Bone marrow (tissue), 2 donors: ENCODE data around the gene STX4.
A peak's percentile ranks its signal among the peaks of the same experiment; 100 is the strongest.

Experiments
- DNase-seq, 2 donors: peaks; one replicate each; lab custom pipeline; 2025; lab: John Stamatoyannopoulos, UW

STX4 gene

DNA sequence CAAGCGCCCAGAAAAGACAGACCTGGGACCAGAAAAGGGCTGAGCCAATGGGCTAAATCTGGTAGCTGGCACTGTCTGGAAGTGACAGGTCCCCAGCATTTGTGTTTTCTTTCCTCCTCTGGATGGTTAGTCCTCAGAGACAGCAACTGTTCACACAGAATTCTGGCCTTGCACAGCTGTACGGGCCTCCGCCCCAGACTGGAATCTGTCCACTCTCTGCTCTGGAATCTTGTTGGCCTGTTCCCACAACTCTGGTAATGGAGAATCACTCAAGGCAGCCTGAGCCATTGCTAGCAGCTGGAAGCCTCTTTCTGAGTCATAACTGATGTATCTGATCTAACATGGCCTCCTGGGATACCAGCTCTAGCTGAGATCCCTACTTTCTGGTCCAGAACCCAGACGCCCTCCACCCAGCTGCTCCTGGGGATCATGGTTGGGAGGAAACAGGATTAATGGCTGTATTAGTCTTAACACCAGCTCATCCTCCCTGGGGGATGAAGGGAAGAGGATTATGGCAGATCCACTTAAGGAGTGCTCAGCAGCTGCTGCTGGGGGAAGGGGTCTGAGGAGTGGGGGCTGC lies 31.6 kb downstream of the STX4 start:
- DNase-seq, result no peak

DNA sequence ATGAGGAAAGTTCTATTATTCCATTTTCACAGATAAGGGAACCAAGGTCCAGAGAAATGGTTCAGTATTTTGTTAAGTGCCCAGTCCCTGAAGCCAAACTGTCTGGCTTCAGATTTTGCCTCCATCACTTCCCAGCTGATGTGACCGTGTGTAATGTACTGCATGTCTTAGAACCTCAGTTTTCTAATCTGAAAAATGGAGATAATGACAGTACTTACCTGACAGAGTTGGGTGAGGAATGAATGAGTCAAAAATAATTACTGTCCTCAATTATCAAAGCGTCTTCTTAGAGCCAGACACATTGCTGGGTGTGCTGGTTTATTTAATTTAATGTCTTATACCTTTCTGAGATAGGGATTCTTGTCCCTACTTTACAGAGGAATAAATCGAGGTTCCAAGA lies 34.0 kb downstream of the STX4 start:
- no peak for DNase-seq

DNA sequence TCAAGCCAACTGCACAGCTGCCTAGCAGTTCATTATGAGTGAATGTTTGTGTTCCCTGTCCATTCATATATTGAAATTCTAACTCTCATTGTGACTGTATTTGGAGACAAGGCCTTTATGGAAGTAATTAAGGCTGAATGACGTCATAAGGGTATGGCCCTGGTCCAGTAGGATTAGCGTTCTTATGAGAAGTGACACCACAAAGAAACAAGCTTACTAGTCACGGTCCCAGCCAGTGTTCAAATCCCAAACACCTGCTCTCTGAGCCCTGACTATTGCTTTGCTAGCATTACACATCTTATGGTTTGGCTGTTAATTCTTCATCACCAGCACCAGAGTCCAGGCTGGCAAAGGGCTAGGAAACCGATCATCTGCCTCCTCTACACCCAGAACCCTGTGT lies 38.5 kb downstream of the STX4 start:
- no peak for DNase-seq

DNA sequence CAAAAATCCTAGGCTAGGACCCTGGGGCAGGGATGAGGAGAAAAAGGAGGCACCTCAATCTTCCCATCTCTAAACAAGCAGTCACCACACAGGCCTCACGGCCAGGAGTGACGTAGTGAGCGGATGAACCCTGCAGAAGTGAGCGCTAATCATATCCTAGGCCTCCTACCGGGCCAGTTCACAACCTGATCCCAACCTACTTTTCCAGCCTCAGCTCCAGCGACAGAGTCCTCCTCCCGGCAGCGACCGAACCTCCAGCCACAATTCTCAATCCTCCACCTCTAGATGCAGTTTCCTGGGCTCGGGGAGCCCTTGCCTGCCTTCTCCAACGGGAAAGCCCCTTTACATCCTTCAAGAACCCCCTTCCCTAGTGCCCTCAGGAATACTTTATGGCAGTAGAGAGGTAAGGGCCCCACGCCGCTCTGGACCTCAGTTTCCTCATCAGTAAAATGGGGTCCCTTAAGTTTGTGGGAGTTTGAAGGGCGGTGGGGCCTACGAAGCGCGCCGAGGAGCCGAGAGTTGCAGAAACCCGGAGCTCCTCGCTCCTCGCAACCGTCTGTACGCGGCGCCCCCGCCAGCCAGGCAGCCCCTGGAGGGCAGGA lies 39.3 kb downstream of the STX4 start:
- peak in 1 of 2 donors; percentile 73 for DNase-seq

DNA sequence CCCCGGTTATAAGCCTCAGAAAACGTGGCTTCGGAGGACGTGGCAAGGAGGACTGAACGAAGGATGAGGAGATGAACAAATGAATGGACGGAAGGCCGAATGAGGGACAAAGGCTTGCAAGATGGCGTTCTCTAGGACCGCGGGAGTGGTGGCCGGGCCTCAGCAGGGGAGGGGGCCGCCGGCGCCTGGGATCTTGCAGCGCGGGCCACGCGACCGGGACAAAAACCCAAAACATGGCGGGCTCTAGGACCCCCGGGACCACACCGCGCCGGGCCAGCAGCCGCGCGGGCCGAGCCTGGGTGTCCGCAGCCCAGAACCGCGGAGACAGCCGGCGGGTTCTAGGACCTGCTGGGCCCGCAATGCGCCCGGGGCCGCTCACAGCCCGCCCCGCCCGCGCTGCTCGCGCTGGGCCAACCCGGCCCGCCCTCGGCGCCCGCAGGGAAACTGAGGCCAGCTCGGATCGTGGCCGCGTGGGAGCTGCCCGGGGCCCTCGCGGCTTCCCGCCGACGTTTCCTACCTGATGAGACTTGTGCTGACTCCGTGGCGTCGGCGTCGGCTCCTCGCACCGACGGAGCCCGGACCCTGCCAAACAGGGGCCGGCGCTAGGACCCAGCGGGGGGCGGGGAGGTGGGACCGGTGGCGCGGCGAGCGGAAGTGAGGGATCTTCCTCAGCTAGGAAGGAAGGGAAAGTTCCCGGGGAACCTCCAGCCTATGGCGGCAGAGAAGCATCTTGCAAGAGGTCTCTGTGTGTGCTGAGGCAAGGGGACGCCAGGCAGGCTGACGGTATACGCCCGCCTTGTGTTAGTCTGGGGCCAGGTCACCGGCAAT lies 40.0 kb downstream of the STX4 start:
- peak; percentile 67 to 88 for DNase-seq

DNA sequence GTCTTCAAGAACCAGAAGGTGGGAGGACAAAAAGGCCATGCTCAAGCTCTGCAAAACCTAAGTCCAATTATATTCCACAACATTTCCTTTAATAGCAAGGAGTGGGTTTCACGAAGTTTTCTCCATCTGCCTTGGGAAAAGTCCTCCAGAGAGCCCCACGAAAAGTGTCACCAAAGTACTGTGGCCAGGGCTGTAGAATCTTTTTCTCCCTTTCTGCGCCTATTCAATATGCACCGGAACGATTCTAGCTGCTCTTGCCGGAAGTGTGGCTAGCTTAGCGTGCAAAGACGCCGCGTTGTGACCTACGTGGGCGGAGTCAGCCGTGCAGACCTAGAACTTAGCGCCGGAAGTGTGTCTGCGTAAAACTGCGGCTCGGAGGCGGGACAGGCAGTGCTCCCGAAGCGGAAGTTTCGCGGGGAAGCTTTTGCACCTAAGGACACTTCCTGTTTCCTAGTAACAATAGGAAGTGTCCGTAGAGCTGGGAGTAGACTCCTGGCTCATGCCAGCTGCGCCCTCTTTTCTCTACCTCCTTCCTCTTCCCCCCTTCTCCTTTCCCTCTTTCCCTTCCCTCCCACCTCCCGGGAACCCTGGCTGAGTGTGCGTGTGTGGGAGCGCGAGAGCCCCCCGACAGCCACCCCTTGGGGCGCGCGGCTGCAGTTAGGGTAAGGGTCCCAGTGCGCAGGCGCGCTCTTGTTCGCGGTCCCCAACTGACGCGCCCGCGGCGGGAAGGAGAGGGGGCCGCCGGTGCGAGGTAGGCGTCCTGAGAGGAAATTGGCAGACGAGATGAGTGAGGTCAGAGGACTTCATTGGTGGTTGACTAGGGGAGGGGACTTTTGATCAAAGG lies 40.8 kb downstream of the STX4 start, which contains the start of the genes ZNF646 and ZNF668:
Gene ZNF646, plus strand, starts transcription at position 453 of the 844 bp plus-strand sequence. CDS start 1,903 bp downstream, outside the sequence.
Gene ZNF668, minus strand, starts transcription at position 271 of the 844 bp plus-strand sequence. CDS start 9,781 bp downstream, outside the sequence.
- DNase-seq, result peak; percentile 86 to 99

DNA sequence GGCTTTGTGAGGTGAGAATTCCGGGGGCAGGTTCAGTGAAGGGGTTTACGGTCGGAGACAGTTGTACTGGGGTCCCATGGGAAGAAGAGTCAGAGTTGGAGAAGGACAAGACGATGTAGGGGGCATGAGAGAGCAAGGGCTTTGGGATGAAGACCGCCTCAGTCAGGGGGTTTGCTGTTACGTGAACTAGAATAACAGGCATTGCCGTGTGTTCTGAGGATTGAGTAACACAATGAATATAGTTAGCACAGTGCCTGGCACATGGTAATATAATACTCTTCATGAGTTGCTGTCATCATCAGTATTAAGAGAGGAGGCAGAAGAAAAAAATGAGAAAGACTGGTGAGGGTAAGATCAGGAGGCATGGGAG lies 41.4 kb downstream of the STX4 start:
- no peak for DNase-seq

DNA sequence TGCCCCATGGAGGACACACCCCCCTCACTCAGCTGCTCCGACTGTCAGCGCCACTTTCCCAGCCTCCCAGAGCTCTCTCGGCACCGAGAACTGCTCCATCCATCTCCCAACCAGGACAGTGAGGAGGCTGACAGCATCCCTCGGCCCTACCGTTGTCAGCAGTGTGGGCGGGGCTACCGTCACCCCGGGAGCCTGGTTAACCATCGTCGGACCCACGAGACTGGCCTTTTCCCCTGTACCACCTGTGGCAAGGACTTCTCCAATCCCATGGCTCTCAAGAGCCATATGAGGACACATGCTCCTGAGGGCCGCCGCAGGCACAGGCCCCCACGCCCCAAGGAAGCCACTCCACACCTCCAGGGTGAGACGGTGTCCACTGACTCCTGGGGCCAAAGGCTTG lies 43.0 kb downstream of the STX4 start:
- no peak for DNase-seq

DNA sequence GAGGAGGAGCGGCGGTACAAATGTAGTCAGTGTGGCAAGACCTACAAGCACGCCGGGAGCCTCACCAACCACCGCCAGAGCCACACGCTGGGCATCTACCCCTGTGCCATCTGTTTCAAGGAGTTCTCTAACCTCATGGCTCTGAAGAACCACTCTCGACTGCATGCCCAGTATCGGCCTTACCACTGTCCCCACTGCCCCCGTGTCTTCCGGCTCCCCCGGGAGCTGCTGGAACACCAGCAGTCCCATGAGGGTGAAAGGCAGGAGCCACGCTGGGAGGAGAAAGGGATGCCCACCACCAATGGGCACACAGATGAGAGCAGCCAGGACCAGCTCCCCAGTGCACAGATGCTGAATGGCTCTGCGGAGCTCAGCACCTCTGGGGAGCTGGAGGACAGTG lies 43.7 kb downstream of the STX4 start:
- no peak for DNase-seq

DNA sequence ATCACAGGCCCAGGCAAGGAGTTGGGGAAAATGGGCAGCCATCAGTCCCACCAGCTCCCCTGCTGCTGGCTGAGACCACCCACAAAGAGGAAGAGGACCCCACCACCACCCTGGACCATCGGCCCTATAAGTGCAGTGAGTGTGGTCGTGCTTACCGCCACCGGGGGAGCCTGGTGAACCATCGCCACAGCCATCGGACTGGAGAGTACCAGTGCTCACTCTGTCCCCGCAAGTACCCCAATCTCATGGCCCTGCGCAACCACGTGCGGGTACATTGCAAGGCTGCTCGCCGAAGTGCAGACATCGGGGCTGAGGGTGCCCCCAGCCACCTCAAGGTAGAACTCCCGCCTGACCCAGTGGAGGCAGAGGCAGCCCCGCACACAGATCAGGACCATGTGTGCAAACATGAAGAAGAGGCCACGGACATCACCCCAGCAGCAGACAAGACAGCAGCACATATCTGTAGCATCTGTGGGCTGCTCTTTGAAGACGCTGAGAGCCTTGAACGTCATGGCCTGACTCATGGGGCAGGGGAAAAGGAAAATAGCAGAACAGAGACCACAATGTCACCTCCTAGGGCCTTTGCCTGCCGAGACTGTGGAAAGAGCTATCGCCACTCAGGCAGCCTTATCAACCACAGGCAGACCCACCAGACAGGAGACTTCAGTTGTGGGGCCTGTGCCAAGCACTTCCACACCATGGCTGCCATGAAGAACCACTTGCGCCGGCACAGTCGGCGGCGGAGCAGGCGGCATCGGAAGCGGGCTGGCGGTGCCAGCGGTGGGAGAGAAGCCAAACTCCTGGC lies 44.4 kb downstream of the STX4 start:
- no peak for DNase-seq

DNA sequence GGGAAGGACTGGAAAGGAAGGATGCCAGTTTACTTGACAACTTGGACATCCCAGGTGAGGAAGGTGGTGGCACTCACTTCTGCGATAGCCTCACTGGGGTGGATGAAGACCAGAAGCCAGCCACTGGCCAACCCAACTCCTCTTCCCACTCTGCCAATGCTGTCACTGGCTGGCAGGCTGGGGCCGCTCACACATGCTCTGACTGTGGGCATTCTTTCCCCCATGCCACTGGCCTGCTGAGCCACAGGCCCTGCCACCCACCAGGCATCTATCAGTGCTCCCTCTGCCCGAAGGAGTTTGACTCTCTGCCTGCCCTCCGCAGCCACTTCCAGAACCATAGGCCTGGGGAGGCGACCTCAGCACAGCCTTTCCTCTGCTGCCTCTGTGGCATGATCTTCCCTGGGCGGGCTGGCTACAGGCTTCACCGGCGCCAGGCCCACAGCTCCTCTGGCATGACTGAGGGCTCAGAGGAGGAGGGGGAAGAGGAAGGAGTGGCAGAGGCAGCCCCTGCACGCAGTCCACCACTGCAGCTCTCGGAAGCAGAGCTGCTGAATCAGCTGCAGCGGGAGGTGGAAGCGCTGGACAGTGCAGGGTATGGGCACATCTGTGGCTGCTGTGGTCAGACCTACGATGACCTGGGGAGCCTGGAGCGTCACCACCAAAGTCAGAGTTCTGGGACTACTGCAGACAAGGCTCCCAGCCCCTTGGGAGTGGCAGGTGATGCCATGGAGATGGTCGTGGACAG lies 45.4 kb downstream of the STX4 start:
- DNase-seq, result no peak

DNA sequence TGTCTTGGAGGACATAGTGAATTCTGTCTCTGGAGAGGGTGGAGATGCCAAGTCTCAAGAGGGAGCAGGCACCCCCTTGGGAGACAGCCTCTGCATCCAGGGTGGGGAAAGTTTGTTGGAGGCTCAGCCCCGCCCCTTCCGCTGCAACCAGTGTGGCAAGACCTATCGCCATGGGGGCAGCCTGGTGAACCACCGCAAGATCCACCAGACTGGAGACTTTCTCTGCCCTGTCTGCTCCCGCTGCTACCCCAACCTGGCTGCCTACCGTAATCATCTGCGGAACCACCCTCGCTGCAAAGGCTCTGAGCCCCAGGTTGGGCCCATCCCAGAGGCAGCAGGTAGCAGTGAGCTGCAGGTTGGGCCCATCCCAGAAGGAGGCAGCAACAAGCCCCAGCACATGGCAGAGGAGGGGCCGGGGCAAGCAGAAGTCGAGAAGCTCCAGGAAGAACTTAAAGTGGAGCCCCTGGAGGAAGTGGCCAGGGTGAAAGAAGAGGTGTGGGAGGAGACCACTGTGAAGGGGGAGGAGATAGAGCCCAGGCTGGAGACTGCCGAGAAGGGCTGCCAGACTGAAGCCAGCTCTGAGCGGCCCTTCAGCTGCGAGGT lies 46.1 kb downstream of the STX4 start:
- DNase-seq, result no peak

DNA sequence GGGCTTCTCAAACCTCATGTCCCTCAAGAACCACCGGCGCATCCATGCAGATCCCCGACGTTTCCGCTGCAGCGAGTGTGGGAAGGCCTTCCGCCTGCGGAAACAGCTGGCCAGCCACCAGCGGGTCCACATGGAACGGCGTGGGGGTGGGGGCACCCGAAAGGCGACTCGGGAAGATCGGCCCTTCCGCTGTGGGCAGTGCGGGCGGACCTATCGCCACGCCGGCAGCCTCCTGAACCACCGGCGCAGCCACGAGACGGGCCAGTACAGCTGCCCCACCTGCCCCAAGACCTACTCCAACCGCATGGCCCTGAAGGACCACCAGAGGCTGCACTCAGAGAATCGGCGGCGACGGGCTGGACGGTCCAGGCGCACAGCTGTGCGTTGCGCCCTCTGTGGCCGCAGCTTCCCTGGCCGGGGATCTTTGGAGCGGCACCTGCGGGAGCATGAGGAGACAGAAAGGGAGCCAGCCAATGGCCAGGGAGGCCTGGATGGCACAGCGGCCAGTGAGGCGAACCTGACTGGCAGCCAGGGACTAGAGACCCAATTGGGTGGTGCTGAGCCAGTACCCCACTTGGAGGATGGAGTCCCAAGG lies 46.8 kb downstream of the STX4 start:
- DNase-seq, result no peak

DNA sequence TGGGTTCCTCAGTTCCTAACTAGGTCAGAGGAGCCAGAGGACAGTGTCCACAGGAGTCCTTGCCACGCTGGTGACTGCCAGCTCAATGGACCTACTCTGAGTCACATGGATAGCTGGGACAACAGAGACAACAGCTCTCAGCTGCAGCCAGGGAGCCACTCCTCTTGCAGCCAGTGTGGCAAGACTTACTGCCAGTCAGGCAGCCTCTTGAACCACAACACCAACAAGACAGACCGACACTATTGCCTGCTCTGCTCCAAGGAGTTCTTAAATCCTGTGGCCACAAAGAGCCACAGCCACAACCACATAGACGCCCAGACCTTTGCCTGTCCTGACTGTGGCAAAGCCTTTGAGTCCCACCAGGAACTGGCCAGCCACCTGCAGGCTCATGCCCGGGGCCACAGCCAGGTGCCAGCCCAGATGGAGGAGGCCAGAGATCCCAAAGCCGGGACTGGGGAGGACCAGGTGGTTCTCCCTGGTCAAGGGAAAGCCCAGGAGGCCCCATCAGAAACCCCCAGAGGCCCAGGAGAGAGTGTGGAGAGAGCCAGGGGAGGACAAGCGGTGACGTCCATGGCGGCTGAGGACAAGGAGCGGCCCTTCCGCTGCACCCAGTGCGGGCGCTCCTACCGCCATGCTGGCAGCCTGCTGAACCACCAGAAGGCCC lies 47.5 kb downstream of the STX4 start:
- DNase-seq, result no peak

DNA sequence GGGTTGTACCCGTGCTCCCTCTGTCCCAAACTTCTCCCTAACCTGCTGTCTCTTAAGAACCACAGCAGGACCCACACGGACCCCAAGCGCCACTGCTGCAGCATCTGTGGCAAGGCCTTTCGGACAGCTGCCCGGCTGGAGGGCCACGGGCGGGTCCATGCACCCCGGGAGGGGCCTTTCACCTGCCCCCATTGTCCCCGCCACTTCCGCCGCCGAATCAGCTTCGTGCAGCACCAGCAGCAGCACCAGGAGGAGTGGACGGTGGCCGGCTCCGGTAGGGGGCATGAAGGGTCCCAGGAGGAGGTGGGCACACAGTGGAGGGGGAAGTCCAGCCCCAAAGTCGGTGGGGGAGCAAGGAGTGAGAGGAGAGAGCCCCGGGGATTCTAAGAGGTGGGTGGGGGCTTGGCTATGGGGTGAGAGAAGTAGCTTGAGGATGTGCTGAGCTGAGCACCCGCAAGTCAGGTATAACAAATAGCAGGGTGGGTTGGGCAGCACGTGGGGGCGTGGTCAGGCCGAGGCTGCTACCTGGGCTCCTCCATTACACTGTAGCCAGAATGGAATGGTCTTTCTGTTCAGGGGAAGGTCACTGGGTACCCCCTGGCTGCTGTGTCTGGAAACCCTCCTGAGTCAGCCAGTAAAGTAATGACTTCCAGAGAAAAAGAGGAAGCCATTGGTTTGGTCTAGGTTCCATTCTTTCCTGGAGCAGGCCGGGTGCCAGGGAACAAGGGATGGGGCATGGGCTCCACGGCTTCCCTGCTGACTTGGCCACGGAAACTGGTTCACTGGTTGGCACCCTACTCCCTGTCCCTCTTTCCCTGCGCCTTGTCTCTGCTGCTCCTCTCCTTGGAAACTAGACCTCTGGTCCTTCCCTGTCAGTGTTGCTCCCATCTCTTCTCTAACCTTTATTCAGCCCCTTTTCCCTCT lies 48.3 kb downstream of the STX4 start:
- no peak for DNase-seq

DNA sequence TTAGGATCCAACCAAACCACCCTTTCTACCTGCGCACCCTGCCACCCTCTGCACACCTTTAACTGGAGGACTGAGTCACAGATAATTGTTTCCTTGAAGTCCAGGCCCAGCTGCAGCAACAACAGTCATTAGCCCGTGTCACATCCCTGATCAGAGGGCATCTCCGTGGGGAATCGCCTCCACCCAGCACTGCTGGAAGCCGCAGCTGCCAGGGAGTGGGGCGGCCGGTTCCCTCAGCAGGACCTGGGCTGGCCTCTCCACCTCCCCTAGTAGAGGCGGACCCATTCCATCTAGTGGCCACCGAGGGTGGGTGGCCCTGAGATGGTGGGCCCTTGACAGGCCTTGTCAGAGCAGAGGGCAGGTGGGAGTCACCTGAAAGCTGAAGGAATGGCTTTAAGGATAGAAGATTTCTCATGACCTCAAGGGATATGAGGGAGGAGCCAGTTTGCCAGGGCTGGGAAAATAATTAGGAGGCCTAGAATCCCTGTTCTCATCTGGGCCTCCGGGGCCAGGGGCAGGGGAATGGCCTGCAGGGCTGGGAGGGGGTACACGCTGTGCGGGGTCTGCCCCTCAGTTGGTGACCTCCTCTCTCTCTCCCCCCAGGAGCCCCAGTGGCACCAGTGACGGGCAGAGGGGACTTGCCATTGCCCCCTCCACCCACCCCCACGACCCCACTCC lies 49.1 kb downstream of the STX4 start:
- no peak for DNase-seq

DNA sequence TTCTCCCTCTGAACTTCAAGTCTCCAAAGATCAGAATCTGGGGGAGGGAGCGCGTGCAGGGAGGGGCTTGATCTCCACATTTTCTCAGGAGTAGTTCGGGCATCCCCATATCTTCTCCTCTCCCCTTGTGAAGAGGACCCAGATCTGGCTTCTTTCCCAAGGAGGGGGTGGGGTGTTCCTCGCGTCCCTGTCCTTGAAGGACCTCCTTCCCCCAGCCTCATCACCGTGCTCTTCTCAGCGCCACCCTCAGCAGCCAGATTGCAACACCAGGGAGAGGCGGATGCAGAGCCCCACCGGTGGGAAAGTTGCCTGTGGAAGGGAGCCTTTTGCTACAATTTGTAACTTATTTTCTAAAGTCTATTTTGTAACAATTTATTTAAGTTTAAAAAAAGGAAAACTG lies 49.7 kb downstream of the STX4 start:
- DNase-seq, result no peak

DNA sequence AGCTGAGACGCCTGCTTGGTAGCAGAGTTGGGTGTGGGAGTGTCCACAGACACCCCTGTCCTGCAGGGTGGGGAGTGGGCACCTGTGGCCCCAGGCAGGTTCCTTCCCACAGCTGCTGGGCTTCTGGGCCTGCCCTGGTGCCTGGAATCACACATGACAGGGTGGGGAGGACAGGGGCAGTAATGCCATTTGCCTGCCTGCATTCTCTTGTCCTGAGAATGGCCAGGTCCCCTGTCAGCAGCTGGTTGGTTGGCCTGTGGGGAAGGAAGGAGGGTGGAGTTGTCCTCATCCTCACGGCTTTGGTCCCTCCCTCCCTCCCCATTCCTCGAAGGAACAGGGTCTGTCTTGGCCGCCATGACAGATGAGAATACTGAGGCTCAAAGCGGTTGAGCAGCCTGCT lies 50.2 kb downstream of the STX4 start:
- no peak for DNase-seq
